H1 (cell line): ENCODE results near the gene GIPR. TPM values are rescaled to one million over a fixed set of nuclear protein-coding genes. Genes with fewer than 3 reads are reported as not detected.

Experiments
- BCL11A ChIP-seq, 2 experiments: IDR thresholded peaks; one replicate each; pipeline ENCODE4 v1.6.1; 2011; ENCODE audit warnings: low read depth in 2 of 2, low read length in 2 of 2, mild to moderate bottlenecking in 2 of 2
- CBX8 ChIP-seq: fragments of 300-800, 300-1000 bp; sonication (generic); IDR thresholded peaks from 2 replicates; pipeline ENCODE4 v1.7.1; 2016; ENCODE audit warnings: low read depth, low read length, borderline replicate concordance
- CEBPB ChIP-seq: IDR thresholded peaks from 2 replicates; pipeline ENCODE4 v1.6.1; 2012; ENCODE audit warnings: low read depth, low read length
- HDAC6 ChIP-seq: IDR thresholded peaks from one replicate; pipeline ENCODE4 v1.7.1; 2012; ENCODE audit warnings: low read depth, mild to moderate bottlenecking, inconsistent platforms, low read length, moderate library complexity
- JUND ChIP-seq: IDR thresholded peaks from 2 replicates; pipeline ENCODE4 v1.6.1; 2011; ENCODE audit warnings: mild to moderate bottlenecking, improper control_type of control experiment, low read length
- POLR2AphosphoS5 ChIP-seq: IDR thresholded peaks from 2 replicates; pipeline ENCODE4 v1.6.1; 2011; ENCODE audit warnings: low read depth, low read length
- RAD21 ChIP-seq, 2 experiments: IDR thresholded peaks in 1 of 2; conservative IDR thresholded peaks in 1 of 2; 2 replicates each; pipeline ENCODE4 v1.6.1; 2011; ENCODE audit warnings: low read depth in 2 of 2, low read length in 2 of 2, improper control_type of control experiment in 1 of 2, inconsistent platforms in 1 of 2, mild to moderate bottlenecking in 1 of 2, moderate library complexity in 1 of 2
- TBP ChIP-seq: IDR thresholded peaks from 2 replicates; pipeline ENCODE4 v1.6.1; 2011; ENCODE audit warnings: low read depth, low read length, improper control_type of control experiment
- YY1 ChIP-seq: IDR thresholded peaks from 2 replicates; pipeline ENCODE4 v1.6.1; 2011; ENCODE audit warnings: low read depth, mild to moderate bottlenecking, low read length
- polyA plus RNA-seq, 7 experiments: library from polyadenylated mRNA; depleted of rRNA in 3 of 7; stranded (reverse) in 5 of 7; unstranded in 2 of 7; fragments of >200 nt in 5 of 7; fragments of 200-250 nt in 2 of 7; gene quantifications; 1 replicate in 5 of 7; 2 replicates in 1 of 7; 4 replicates in 1 of 7; pipeline versions ENCODE4 v1.2.1 to v1.2.3, GENCODE V29; 2011 to 2013; ENCODE audit warnings: missing spikeins in 2 of 7, mixed read lengths in 2 of 7
- total RNA-seq: library from RNA; stranded (reverse); fragmentation: NEBNext Ultra II Directional; extraction: Animal tissue kit (Norgen Biotek cat#: 25700); gene quantifications from 2 replicates; pipeline ENCODE4 v1.2.1, GENCODE V29; 2021

The GIPR gene
- total and polyA plus RNA-seq, 2 of the 8 experiments (the other 6 are each of a cell fraction or from before 2014, with no cell fraction given), result 0.42 to 1.3 TPM

DNA sequence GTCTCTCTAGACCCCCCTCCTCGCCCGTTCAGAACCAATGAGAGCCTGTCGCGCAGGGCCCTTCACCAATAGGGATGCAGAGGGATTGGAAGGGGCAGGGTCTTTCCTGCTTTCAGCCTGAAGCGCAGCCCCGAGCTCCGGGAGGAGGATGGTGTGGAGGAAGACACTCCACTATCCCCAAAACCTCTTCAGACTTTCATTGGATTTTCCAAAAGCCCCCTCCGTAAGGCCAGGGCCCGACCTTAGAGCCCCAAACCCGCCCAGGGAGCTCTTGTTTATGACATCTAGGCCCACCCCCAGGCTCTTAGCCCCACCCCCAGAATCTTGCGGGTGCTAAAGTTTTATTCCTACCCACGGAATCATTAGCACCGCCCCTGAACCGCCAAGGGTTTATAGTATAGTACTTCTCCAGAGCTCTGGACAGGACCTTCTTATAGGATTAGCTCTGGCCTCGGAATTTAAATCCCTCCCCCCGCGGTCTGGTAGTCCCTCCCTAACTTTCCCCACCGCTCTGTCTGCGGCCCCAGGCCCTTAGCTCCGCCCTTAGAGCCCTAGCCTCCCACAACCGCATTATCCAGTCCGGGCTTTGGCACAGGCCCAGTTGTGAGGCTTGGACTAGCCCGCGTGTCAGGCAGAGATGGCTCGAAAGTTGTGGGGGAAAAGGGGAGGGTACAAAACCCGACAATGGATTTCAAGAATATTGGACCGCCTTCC, 22.2 kb upstream of the GIPR start (continued):
- TF ChIP-seq RAD21 (IDR thresholded peaks at IDR 0.05 in 1 of 2, conservative IDR thresholded peaks at IDR 0.05 in 1 of 2; ENCODE audit: low read depth in 2 of 2, low read length in 2 of 2) (peak; percentile 24; a peak in 2 of 4 replicates), CEBPB (peak; percentile 5; the same call in 1 of the 2 replicates), YY1 (peak; percentile 75), BCL11A (IDR thresholded peaks at IDR 0.05; ENCODE audit: low read depth in 2 of 2, low read length in 2 of 2) (no peak), HDAC6 (no peak), CBX8 (no peak), POLR2AphosphoS5 (no peak), JUND (peak; percentile 55; the same call in 1 of the 2 replicates), TBP (no peak)
